Mammary epithelial cell (primary cell): ENCODE results near the gene MPP3.

Source experiments
- EZH2 ChIP-seq: IDR thresholded peaks from 2 replicates; pipeline ENCODE4 v1.6.1; 2012; ENCODE audit warnings: low read length, inconsistent platforms, borderline replicate concordance
- TF ChIP-seq, protein P1 (sequence below), 2 donors: IDR thresholded peaks in 1 of 2; conservative IDR thresholded peaks in 1 of 2; 2 replicates each; pipeline ENCODE4 v1.5.1; 2011 to 2012; ENCODE audit warnings: inconsistent platforms in 2 of 2, low read length in 2 of 2, mild to moderate bottlenecking in 2 of 2, control low read depth in 1 of 2, low read depth in 1 of 2; ENCODE audit not compliant: insufficient read depth in 1 of 2; ENCODE audit errors: extremely low read depth in 1 of 2

DNA sequence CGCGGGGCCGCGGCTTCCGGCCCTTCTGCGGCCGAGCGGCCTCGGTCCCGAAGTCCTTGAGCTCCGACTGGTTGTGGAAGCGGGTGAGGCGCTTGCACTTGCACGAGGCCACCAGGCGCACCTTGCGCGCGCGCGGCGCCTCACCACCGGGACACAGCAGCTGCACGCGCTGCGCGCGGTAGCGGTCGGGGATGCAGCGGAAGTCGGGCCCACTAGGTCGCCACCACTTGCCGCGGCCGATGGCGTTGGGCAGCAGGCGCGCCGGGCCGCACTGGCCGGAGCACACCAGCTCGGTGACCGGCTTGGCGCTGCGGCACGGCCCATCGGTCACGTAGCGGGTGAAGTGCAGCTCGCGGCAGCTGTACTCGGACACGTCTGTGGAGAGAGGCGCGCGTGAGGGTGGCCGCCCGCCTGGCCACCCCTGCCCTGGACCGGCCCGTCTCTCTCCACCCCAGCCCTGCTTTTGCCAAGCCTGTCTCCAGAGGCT lies 77.5 kb downstream of the MPP3 start:
- no peak for TF ChIP-seq EZH2
- TF ChIP-seq, protein P1, sequence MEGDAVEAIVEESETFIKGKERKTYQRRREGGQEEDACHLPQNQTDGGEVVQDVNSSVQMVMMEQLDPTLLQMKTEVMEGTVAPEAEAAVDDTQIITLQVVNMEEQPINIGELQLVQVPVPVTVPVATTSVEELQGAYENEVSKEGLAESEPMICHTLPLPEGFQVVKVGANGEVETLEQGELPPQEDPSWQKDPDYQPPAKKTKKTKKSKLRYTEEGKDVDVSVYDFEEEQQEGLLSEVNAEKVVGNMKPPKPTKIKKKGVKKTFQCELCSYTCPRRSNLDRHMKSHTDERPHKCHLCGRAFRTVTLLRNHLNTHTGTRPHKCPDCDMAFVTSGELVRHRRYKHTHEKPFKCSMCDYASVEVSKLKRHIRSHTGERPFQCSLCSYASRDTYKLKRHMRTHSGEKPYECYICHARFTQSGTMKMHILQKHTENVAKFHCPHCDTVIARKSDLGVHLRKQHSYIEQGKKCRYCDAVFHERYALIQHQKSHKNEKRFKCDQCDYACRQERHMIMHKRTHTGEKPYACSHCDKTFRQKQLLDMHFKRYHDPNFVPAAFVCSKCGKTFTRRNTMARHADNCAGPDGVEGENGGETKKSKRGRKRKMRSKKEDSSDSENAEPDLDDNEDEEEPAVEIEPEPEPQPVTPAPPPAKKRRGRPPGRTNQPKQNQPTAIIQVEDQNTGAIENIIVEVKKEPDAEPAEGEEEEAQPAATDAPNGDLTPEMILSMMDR (conservative IDR thresholded peaks at IDR 0.05 in 1 of 2, IDR thresholded peaks at IDR 0.05 in 1 of 2; ENCODE audit: extremely low read depth in 1 of 2, insufficient read depth in 1 of 2, low read depth in 1 of 2, low read length in 2 of 2) = no peak
